Measurements from ENCODE around the gene GIMD1. TPM values are rescaled to one million over a fixed set of nuclear protein-coding genes. Genes with fewer than 3 reads are reported as not detected.
"Not testable (repeated sequence)": the region's sequence is repeated elsewhere in the genome, so short reads cannot be mapped to it uniquely, and the experiment has no call there.

Gene GIMD1
- total and polyA plus RNA-seq, 9 of the 15 experiments (the other 6 are each of a cell fraction or from before 2014, with no cell fraction given): not detected

GRCh38 chr4:106323119-106323518 is 45.5 kb downstream of the GIMD1 start (continued):
- TF ChIP-seq, protein P1, sequence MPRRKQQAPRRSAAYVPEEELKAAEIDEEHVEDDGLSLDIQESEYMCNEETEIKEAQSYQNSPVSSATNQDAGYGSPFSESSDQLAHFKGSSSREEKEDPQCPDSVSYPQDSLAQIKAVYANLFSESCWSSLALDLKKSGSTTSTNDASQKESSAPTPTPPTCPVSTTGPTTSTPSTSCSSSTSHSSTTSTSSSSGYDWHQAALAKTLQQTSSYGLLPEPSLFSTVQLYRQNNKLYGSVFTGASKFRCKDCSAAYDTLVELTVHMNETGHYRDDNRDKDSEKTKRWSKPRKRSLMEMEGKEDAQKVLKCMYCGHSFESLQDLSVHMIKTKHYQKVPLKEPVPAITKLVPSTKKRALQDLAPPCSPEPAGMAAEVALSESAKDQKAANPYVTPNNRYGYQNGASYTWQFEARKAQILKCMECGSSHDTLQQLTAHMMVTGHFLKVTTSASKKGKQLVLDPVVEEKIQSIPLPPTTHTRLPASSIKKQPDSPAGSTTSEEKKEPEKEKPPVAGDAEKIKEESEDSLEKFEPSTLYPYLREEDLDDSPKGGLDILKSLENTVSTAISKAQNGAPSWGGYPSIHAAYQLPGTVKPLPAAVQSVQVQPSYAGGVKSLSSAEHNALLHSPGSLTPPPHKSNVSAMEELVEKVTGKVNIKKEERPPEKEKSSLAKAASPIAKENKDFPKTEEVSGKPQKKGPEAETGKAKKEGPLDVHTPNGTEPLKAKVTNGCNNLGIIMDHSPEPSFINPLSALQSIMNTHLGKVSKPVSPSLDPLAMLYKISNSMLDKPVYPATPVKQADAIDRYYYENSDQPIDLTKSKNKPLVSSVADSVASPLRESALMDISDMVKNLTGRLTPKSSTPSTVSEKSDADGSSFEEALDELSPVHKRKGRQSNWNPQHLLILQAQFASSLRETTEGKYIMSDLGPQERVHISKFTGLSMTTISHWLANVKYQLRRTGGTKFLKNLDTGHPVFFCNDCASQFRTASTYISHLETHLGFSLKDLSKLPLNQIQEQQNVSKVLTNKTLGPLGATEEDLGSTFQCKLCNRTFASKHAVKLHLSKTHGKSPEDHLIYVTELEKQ (CRISPR knock-in tag; IDR thresholded peaks at IDR 0.05): no peak
- TF ChIP-seq IRF1 (CRISPR knock-in tag; IDR thresholded peaks at IDR 0.05; ENCODE audit: borderline replicate concordance): no peak
- TF ChIP-seq EZH2 (IDR thresholded peaks at IDR 0.05; ENCODE audit: borderline replicate concordance, low read depth, low read length): no peak
- no peak for TF ChIP-seq ZBTB1 (CRISPR knock-in tag; IDR thresholded peaks at IDR 0.05; ENCODE audit: borderline replicate concordance, low read depth)

- H3K4me1 ChIP-seq (replicated peaks in 1 of 2; ENCODE audit: control insufficient read depth in 2 of 2, insufficient read depth in 2 of 2, low read length in 2 of 2); H3K4me3 ChIP-seq; POLR2A ChIA-PET; H3K4me2 ChIP-seq (ENCODE audit: insufficient read depth, low read length); H3K9me1 ChIP-seq (ENCODE audit: control insufficient read depth, insufficient read depth, low read length); H3K9me3 ChIP-seq (replicated peaks; ENCODE audit: control insufficient read depth, insufficient read depth, low read depth, low read length); H3K27ac ChIP-seq (ENCODE audit: extremely low read depth, low read depth, low read length); intact Hi-C loops (cut with micrococcal nuclease); H3K9ac ChIP-seq (ENCODE audit: insufficient read depth in 1 of 2, low read depth in 2 of 2, low read length in 2 of 2); FAIRE-seq; BruUV-seq (replicated peaks); H2AFZ ChIP-seq (ENCODE audit: low read depth, low read length); H4K20me1 ChIP-seq (replicated peaks; ENCODE audit: control insufficient read depth, insufficient read depth, low read length); CTCF ChIA-PET (ENCODE audit: low intra/inter-chr PET ratio); H3K27me3 ChIP-seq (ENCODE audit: control insufficient read depth in 2 of 2, insufficient read depth in 2 of 2, low read length in 2 of 2): not testable (repeated sequence)
- DNase-seq (ENCODE audit: extremely low read depth in 1 of 4, low spot score in 3 of 4) (peak in 1 of 4 experiments; percentile 20), ATAC-seq (peak; percentile 50)
- Histone ChIP-seq H3K36me3 (ENCODE audit: control insufficient read depth, insufficient read depth, low read length) (peaks cover 43% of the 10 kb centered on the region), H3K79me2 (ENCODE audit: control insufficient read depth, insufficient read depth, low read length) (peaks cover 69% of the 10 kb centered on the region)
- WGBS (ENCODE audit: insufficient coverage, low coverage, missing lambda C conversion rate): 34% methylated on average over 6 of the region's 6 CpGs
- in situ Hi-C loops (cut with MboI): loop anchor here (25.0 kb wide), 1 partner anchor 1390 kb away; the partner anchor contains the start of gene PAPSS1
- TF ChIP-seq NFIC (IDR thresholded peaks at IDR 0.05) (0 out of 2 replicates have a peak, but pooled peaks have one; percentile 15), ZNF592 (IDR thresholded peaks at IDR 0.05) (peak; percentile 86), EP400 (IDR thresholded peaks at IDR 0.05) (peak; percentile 47; the same call in 1 of the 2 replicates), KDM1A (IDR thresholded peaks at IDR 0.05) (0 out of 4 replicates have a peak, but pooled peaks of 1 of the 2 experiments have one; percentile 18), MAX (CRISPR knock-in tag; IDR thresholded peaks at IDR 0.05) (peak; percentile 65)
- TF ChIP-seq, protein P2, sequence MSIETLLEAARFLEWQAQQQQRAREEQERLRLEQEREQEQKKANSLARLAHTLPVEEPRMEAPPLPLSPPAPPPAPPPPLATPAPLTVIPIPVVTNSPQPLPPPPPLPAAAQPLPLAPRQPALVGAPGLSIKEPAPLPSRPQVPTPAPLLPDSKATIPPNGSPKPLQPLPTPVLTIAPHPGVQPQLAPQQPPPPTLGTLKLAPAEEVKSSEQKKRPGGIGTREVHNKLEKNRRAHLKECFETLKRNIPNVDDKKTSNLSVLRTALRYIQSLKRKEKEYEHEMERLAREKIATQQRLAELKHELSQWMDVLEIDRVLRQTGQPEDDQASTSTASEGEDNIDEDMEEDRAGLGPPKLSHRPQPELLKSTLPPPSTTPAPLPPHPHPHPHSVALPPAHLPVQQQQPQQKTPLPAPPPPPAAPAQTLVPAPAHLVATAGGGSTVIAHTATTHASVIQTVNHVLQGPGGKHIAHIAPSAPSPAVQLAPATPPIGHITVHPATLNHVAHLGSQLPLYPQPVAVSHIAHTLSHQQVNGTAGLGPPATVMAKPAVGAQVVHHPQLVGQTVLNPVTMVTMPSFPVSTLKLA (conservative IDR thresholded peaks at IDR 0.05): peak; percentile 30 to 68; a peak in 2 of 4 replicates
These were observed 46.8 kb downstream of the GIMD1 start for GRCh38 chr4:106321814-106322213.

Data from K562 (cell line).